Measurements from ENCODE around the gene GJD2. TPM values are rescaled to one million over a fixed set of nuclear protein-coding genes. Genes with fewer than 3 reads are reported as not detected.

Gene GJD2
- total and polyA plus RNA-seq, 2 of the 13 experiments (the other 11 are each of a cell fraction or from before 2014, with no cell fraction given), result not detected

DNA sequence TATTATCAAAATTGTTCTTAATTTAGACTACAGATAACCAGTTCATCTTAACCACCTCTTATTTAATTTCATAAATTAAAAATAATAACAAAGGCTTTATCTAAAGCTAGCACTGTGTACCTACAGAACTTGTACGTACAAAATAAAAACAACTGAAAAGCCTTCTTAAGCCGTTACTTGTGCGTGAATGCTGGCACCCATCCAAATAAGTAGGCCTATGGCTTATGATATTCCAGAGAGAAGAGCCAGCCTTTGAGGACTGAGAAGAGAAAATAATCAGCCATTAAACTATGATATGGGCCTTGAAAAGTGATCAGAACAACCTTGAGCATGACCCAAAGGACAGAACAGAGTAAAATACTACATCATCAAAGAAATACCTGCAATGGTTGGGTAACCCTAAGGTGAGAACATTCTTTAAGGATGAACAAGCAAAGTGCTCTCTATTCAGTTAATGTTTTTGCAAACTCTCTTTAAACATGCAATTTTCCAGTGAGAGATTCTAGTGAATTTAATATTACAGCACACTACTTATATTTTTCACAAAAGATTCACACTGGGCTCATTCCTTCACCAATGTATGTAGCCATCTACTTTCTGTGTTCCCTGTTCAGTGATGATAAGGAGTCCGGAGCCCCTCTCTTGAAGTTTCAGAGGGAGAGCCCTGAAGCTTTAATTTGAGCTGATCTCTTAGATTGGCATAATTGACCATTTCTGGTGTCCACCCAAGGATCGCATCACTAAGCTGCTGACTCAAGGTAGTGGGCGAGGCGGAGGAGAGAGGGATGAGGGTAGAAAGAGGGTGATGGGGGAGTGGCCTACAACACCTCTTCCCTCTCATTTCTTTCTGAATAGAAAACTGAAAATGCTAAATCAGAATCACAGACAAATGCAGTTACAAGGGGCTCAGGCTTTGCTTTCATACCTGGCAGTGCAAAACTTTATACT lies 48.3 kb upstream of the GJD2 start (continued):
- TF ChIP-seq, protein P1, sequence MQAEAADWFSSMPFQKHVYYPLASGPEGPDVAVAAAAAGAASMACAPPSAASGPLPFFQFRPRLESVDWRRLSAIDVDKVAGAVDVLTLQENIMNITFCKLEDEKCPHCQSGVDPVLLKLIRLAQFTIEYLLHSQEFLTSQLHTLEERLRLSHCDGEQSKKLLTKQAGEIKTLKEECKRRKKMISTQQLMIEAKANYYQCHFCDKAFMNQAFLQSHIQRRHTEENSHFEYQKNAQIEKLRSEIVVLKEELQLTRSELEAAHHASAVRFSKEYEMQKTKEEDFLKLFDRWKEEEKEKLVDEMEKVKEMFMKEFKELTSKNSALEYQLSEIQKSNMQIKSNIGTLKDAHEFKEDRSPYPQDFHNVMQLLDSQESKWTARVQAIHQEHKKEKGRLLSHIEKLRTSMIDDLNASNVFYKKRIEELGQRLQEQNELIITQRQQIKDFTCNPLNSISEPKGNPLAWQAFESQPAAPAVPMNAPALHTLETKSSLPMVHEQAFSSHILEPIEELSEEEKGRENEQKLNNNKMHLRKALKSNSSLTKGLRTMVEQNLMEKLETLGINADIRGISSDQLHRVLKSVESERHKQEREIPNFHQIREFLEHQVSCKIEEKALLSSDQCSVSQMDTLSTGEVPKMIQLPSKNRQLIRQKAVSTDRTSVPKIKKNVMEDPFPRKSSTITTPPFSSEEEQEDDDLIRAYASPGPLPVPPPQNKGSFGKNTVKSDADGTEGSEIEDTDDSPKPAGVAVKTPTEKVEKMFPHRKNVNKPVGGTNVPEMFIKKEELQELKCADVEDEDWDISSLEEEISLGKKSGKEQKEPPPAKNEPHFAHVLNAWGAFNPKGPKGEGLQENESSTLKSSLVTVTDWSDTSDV (CRISPR knock-in tag; IDR thresholded peaks at IDR 0.05), result no peak
- no peak for TF ChIP-seq SRSF1 (optimal IDR thresholded peaks at IDR 0.05; ENCODE audit: low read depth, low read length)
- TF ChIP-seq, protein P2, sequence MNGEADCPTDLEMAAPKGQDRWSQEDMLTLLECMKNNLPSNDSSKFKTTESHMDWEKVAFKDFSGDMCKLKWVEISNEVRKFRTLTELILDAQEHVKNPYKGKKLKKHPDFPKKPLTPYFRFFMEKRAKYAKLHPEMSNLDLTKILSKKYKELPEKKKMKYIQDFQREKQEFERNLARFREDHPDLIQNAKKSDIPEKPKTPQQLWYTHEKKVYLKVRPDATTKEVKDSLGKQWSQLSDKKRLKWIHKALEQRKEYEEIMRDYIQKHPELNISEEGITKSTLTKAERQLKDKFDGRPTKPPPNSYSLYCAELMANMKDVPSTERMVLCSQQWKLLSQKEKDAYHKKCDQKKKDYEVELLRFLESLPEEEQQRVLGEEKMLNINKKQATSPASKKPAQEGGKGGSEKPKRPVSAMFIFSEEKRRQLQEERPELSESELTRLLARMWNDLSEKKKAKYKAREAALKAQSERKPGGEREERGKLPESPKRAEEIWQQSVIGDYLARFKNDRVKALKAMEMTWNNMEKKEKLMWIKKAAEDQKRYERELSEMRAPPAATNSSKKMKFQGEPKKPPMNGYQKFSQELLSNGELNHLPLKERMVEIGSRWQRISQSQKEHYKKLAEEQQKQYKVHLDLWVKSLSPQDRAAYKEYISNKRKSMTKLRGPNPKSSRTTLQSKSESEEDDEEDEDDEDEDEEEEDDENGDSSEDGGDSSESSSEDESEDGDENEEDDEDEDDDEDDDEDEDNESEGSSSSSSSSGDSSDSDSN (CRISPR knock-in tag; IDR thresholded peaks at IDR 0.05), result no peak

DNA sequence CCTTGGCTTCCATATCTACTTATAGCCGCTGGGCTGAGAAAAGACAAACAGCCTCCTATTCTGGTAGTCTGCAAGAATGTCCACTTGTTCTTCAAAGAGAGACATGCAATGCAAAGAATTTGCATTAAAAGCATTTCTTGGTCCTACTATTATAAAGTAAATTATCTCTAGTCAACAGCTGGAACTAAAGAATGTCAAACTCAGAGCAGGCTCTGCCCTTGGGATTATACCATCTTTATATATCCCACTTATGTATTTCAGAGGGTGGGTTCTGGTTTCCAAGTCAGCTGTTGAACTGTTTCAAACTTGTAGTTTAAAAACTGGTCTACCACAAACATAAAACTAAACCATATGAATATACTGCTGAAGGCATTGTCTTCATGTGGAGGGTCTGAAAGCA lies 47.6 kb upstream of the GJD2 start:
- BruUV-seq (replicated peaks), result no TSS peak
- WGBS (ENCODE audit: low lambda C conversion rate), result 27% methylated on average over 1 of the region's 1 CpG
- H3K9me3 ChIP-seq (ENCODE audit: low read length), result no peaks in the 10 kb centered on the region
- ChIA-PET CTCF (ENCODE audit: low intra/inter-chr PET ratio, low total read pairs) (no interaction called here), POLR2A (no interaction called here)
- peaks cover 0 to 22% of the 10 kb centered on the region in 2 experiments; a peak in 3 of 5 replicates for H3K27me3 ChIP-seq (ENCODE audit: control insufficient read depth in 1 of 2, insufficient read depth in 2 of 2, low read length in 2 of 2)
- 0 out of 2 replicates have a peak, but pooled peaks cover 8% of the 10 kb centered on the region for H3K4me1 ChIP-seq (ENCODE audit: insufficient read depth, low read length)
- no peak for FAIRE-seq
- no peaks in the 10 kb centered on the region for H3K79me2 ChIP-seq (ENCODE audit: insufficient read depth, low read length)
- no peak overlapping the region for H3K4me3 ChIP-seq (replicated peaks in 1 of 3; ENCODE audit: insufficient read depth in 1 of 3, low read depth in 2 of 3, low read length in 3 of 3)
- no peaks in the 10 kb centered on the region for H3K36me3 ChIP-seq (replicated peaks in 1 of 2; ENCODE audit: control insufficient read depth in 1 of 2, insufficient read depth in 2 of 2, low read length in 2 of 2)
- in situ Hi-C loops (cut with HindIII; ENCODE audit: extremely low pct_ligation_motif_present, low pct_unique_long_range_greater_than_20kb) (no loop called here), intact Hi-C loops (cut with micrococcal nuclease; ENCODE audit: unreplicated experiment) (no loop called here)
- no peak overlapping the region for H3K4me2 ChIP-seq (ENCODE audit: low read depth, low read length)
- no peak for DNase-seq (ENCODE audit: low spot score)
- ATAC-seq, result no peak
- H3K27ac ChIP-seq (ENCODE audit: extremely low read length, insufficient read depth, low read length), result no peak overlapping the region
- no peak overlapping the region for H3K9ac ChIP-seq (ENCODE audit: insufficient read depth, low read depth, low read length)
- no peak overlapping the region for H2AFZ ChIP-seq (ENCODE audit: low read length)
- no peaks in the 10 kb centered on the region for H4K20me1 ChIP-seq (ENCODE audit: insufficient read depth, low read length)
- TF ChIP-seq ZNF761 (CRISPR knock-in tag; conservative IDR thresholded peaks at IDR 0.05) (no peak), SRY (CRISPR knock-in tag; IDR thresholded peaks at IDR 0.05) (no peak), YEATS4 (CRISPR knock-in tag; IDR thresholded peaks at IDR 0.05; ENCODE audit: borderline replicate concordance) (no peak), PAF1 (CRISPR knock-in tag; IDR thresholded peaks at IDR 0.05) (no peak), ZNF143 (CRISPR knock-in tag; IDR thresholded peaks at IDR 0.05) (no peak), MBNL3 (CRISPR knock-in tag; conservative IDR thresholded peaks at IDR 0.05) (no peak)
- TF ChIP-seq, protein P3, sequence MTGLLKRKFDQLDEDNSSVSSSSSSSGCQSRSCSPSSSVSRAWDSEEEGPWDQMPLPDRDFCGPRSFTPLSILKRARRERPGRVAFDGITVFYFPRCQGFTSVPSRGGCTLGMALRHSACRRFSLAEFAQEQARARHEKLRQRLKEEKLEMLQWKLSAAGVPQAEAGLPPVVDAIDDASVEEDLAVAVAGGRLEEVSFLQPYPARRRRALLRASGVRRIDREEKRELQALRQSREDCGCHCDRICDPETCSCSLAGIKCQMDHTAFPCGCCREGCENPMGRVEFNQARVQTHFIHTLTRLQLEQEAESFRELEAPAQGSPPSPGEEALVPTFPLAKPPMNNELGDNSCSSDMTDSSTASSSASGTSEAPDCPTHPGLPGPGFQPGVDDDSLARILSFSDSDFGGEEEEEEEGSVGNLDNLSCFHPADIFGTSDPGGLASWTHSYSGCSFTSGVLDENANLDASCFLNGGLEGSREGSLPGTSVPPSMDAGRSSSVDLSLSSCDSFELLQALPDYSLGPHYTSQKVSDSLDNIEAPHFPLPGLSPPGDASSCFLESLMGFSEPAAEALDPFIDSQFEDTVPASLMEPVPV (CRISPR knock-in tag; IDR thresholded peaks at IDR 0.05), result no peak
- TF ChIP-seq, protein P4, sequence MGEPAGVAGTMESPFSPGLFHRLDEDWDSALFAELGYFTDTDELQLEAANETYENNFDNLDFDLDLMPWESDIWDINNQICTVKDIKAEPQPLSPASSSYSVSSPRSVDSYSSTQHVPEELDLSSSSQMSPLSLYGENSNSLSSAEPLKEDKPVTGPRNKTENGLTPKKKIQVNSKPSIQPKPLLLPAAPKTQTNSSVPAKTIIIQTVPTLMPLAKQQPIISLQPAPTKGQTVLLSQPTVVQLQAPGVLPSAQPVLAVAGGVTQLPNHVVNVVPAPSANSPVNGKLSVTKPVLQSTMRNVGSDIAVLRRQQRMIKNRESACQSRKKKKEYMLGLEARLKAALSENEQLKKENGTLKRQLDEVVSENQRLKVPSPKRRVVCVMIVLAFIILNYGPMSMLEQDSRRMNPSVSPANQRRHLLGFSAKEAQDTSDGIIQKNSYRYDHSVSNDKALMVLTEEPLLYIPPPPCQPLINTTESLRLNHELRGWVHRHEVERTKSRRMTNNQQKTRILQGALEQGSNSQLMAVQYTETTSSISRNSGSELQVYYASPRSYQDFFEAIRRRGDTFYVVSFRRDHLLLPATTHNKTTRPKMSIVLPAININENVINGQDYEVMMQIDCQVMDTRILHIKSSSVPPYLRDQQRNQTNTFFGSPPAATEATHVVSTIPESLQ (CRISPR knock-in tag; conservative IDR thresholded peaks at IDR 0.05), result no peak
